22Rv1 (cell line): Measurements from ENCODE around the gene AP1M1.

Source experiments
- H3K27ac ChIP-seq: fragments of 450-650 bp; 2 replicates; pipeline ENCODE4 v1.5.1; 2017
- ZFX ChIP-seq: fragments of 450-650 bp; IDR thresholded peaks from 2 replicates; pipeline ENCODE4 v1.6.1; 2017; ENCODE audit warnings: antibody characterized with exemption, borderline replicate concordance
- TF ChIP-seq, protein P1 (sequence below): fragments of 450-650 bp; IDR thresholded peaks from 2 replicates; pipeline ENCODE4 v1.5.1; 2017; ENCODE audit warnings: mild to moderate bottlenecking

Gene AP1M1

DNA sequence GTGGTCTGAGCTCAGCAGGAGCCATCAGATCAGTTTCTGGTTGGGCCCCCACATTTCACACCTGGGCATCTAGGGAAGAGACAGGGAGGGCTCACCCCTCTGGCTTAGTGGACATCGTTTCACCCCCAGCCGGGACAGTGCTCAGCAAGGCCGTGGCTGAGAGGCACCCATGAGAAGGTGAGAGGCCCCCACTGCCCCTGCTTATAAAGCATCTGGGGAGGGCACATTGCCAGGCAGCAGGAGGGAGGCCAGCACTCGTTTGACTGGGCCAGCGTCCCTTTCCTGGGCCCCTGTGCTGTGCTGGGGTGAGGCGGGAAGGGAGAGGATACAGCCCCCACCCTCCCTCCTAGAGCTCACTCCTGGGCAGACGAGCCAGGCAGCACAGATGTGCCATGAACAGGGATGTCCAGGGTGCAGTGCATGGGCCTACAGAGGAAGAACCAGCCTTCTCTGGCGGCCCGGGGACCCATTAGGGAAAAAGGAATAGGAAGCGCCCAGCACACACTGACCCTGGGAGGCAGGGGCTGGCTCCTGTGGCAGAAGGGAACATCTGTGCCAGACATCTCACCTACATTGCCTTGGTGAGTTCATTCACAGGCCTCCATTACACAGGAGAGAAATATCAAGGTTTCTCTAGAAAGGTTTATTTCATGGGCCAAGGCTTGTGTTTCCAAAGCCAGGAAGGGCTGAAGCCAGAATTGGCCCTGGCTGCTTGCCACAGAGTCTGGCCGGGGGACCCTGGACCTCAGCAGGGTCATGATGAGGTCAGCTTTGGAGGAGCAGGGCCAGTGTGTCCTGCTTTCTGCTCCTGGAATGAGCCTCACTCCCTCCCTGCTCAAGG, 7.7 kb downstream of the AP1M1 start:
- no peak overlapping the region for H3K27ac ChIP-seq
- TF ChIP-seq, protein P1, sequence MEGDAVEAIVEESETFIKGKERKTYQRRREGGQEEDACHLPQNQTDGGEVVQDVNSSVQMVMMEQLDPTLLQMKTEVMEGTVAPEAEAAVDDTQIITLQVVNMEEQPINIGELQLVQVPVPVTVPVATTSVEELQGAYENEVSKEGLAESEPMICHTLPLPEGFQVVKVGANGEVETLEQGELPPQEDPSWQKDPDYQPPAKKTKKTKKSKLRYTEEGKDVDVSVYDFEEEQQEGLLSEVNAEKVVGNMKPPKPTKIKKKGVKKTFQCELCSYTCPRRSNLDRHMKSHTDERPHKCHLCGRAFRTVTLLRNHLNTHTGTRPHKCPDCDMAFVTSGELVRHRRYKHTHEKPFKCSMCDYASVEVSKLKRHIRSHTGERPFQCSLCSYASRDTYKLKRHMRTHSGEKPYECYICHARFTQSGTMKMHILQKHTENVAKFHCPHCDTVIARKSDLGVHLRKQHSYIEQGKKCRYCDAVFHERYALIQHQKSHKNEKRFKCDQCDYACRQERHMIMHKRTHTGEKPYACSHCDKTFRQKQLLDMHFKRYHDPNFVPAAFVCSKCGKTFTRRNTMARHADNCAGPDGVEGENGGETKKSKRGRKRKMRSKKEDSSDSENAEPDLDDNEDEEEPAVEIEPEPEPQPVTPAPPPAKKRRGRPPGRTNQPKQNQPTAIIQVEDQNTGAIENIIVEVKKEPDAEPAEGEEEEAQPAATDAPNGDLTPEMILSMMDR: no peak
- no peak for TF ChIP-seq ZFX

DNA sequence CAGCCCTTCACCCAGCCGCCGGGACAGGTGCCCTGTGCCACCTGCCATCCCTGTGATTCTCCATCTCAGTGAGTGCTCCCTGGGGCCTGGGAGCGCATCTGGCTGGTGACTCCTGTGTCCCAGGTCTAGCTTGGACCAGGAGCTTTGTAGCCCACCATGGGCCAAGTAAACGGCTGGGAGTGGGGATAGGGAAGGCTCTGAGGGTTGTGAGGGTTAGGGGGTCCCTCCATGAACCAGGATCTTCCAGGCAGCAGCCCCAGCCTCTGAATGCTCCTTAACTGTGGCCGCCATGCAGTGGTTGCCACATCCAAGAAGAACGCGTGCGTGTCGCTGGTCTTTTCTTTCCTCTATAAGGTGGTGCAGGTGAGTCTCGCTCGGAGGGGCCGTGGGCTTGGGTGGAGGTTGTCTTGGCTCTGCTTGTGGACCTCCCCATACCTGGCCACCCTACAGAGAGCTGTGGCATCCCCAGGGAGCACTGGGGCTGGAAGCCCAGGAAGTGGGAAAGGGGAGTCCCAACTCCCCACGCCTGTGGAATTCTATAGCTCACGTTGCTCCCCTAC, 8.4 kb downstream of the AP1M1 start:
- no peak for TF ChIP-seq ZFX
- TF ChIP-seq, protein P1: no peak
- no peak overlapping the region for H3K27ac ChIP-seq

DNA sequence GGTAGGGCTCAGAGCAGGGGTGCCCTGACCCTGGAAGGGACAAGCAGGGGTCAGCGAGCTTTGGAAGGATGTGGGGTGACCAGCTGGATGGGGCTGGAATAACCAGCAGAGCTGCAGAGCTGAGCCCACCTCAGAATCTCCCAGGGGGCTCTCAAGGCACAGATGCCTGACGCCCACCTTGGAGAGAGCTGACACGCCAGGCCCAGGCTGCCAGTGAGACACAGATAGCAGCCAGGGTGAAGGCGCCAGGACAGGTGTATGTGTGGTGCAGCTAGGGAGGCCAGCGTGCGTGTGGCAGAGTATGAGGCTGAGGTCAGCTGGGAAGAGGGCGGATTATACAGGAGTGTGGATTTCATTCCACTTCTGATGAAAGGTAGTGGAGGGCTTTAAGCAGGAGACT, 8.9 kb downstream of the AP1M1 start:
- TF ChIP-seq ZFX: no peak
- TF ChIP-seq, protein P1: no peak
- H3K27ac ChIP-seq: no peak overlapping the region

DNA sequence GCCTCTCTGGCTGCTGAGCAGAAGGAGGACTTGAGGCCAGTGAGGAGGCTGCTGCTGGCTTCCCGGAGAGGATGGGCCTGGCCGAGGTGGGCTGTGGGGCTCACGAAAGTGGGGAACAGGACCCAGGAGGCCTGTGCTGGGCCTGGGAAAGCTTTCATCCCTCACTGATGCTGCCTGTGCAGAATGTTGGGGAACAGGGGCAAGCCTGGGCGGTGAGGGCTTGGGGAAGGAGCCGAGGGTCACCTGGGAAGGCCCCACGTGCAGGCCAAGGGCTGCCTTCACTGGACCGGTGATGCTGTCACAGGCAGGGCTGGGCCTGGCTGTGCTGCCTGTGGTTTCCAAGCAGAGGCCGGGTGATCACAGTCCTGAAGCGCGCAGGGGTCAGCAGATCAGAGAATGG, 9.4 kb downstream of the AP1M1 start:
- TF ChIP-seq ZFX: no peak
- TF ChIP-seq, protein P1: no peak
- H3K27ac ChIP-seq: no peak overlapping the region

DNA sequence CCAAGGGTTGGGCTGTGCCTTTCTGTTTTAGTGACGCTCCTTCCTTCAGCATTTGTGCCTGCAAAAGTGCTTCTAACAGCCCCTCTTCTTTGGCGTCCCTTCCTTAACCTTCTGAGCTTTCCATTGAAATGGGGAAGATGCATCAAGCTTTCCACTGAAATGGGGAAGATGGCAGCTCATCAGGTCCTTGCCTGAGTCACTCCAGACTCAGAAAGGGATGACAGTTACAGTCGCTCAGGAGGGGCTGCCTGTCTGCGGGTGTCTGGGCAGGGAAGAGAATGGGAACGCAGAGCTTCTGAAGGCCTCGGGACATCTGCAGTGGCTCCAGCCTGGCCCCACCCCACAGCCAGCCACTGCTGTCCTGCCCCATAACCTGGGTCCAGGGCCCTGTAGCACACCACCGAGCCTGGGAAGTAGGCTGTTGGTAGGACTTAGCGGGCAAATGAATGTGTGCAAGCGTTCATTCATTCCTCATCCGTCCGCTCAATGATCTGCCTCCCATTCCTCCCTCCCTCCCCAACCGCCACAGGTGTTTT, 9.8 kb downstream of the AP1M1 start:
- no peak overlapping the region for H3K27ac ChIP-seq
- TF ChIP-seq, protein P1: no peak
- no peak for TF ChIP-seq ZFX

DNA sequence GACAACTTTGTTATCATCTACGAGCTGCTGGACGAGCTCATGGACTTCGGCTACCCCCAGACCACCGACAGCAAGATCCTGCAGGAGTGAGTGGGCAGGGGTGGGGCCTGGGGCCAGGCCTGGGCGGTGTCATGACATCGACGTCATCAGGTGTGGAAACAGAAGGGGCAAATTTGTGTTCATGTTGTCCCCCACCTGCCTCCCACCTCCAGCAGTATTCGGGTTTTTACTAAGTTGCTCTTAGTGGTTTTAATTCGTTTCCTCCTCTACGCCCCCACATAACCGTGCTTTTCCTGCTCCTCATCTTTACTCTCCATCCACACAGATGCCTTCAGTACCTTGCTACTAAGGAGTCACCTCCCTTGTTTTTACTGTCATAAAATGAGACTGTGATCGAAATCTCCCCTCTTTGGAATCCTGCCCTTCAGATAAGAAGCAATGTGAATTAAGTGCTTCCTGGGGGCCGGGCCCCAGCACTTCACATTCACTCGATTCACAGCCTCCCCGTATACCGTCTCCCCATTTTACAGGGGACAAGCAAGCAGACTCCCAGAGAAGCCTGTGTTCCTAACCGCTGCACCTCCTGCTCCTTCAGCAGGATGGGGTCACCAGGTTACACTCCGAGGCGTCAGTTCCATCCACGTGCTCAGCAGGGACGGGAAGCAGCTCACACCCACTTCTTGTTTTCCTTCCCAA, 10.5 kb downstream of the AP1M1 start:
- H3K27ac ChIP-seq: no peak overlapping the region
- no peak for TF ChIP-seq ZFX
- TF ChIP-seq, protein P1: no peak
